NK-92 (cell line): ENCODE results near the gene MKLN1.
"Not testable (repeated sequence)": the region's sequence is repeated elsewhere in the genome, so short reads cannot be mapped to it uniquely, and the experiment has no call there.

Experiments used
- DNase-seq: peaks from one replicate; lab custom pipeline; 2025; ENCODE audit not compliant: unreplicated experiment; lab: John Stamatoyannopoulos, UW

Gene MKLN1

DNA sequence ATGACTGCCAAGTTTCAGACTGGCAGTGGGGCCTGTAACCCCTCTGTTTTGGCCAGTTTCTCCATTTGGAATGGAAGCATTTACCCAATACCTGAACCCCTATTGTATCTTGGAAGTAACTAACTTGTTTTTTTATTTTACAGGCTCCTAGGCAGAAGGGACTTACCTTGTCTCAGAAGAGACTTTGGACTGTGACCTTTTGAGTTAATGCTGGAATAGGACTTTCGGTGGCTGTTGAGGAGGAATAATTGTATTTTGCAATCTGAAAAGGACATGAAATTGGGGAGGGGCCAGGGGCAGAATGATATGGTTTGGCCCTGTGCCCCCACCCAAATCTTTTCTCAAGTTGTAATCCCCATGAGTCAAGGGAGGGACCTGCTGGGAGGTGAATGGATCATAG lies 20.0 kb upstream of the MKLN1 start:
- DNase-seq, result no peak

DNA sequence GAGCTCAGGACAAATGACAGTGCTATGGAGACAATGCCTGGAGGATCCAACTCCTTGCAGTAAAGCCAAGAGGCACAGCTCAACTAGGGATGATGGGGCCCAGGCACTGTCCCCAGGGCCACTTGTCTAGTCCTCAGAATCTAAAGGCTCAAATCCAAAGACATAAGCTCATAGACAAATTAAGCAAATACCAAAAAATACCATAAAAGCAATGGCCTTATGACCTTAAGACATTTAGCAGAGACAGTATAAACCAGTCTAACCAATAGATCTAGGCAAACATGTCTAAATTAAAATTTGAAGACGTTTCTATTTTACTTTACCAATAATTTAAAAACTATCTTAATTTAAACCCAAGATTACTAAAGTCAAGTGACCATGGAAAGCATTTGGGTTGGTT lies 14.8 kb upstream of the MKLN1 start:
- no peak for DNase-seq

GRCh38 chr7:131320603-131321002 lies 7.1 kb upstream of the MKLN1 start:
- no peak for DNase-seq

- DNase-seq, result no peak
These were observed 6.0 kb upstream of the MKLN1 start for GRCh38 chr7:131321656-131322055.

DNA sequence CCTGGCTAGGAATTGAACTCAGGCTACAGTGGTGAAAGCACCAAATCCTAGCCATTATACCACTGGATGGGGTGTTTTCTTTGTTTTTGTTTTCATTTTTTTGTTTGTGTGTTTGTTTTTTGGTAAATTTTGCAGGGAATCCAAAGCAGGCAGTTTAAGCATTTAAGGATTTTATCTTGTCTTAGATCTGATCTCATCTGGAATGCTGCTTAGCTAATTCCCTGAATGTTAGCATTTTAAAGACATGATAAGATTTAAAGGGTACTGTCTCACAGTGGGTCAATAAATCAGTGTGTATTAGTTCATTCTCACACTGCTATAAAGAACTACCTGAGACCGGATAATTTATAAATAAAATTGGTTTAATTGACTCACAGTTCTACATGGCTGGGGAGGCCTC lies 5.6 kb upstream of the MKLN1 start:
- DNase-seq, result no peak

GRCh38 chr7:131322861-131323260 lies 4.8 kb upstream of the MKLN1 start:
- no peak for DNase-seq

GRCh38 chr7:131325179-131325840 lies 2.4 kb upstream of the MKLN1 start:
- no peak for DNase-seq

- DNase-seq, result no peak
These were observed 1.1 kb upstream of the MKLN1 start for GRCh38 chr7:131326576-131326975.

GRCh38 chr7:131327049-131327625 lies 539 bp upstream of the MKLN1 start:
- DNase-seq, result no peak

GRCh38 chr7:131328377-131329175 lies 900 bp downstream of the MKLN1 start:
- no peak for DNase-seq

- no peak for DNase-seq
These were observed 1.5 kb downstream of the MKLN1 start for GRCh38 chr7:131329176-131329570.

DNA sequence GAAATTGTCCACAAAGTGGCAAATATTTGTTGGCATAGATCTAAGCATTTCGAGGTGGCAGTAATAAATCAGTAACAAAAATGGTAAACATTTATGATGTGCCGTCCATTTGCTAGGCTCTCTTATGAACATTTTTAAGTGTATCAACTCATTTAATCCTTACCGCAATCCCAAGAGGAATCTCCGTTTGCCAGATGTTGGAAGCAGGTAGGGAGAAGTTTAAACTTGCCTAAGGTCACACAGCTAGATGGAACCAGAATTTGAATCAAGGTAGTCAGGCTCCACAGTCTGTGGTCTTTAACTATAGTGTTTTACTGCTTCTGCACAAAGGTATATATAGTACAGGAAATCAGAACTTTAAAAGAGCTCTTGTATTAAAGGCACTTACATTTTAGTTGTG lies 2.6 kb downstream of the MKLN1 start:
- no peak for DNase-seq

DNA sequence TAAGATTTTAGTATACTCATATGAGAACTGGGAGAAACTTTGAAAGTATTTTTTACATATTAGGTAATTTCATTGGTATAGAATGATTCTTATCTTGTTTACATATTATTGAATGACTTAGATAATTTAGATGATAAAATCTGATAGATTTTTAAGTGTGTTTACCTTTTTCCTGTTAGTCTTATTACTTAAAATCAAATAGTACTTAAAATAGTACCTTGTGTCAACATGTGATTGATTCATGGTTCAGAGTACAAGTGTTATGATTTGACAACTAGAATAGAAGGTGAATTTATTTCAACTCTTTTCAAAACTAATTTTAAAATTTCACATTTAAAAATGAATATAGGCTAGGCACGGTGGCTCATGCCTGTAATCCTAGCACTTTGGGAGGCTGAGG lies 4.1 kb downstream of the MKLN1 start:
- DNase-seq, result no peak

GRCh38 chr7:131332729-131333128 lies 5.1 kb downstream of the MKLN1 start:
- not testable (repeated sequence) for DNase-seq

- DNase-seq, result no peak
These were observed 8.1 kb downstream of the MKLN1 start for GRCh38 chr7:131335639-131336381.

- no peak for DNase-seq
These were observed 9.3 kb downstream of the MKLN1 start for GRCh38 chr7:131336956-131337355.

DNA sequence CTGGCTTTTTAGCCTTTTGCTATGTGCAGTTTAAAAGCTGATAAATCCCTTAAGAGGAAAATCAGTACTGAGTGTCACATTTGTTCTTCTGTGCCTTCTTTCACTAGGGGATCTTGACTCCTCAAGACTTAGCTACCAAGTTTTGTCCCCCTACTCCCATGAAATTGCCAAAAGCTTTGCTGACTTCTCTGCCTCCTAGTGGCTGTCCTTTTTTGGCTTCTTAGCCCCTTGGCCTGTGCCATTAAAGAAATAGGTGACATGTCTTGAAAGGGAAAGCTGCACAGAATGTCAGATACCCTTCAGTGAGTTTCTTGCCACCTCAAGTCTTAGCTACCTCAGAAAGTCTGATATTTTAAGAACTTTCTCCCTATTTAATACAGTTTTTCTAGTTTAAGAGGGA lies 10.5 kb downstream of the MKLN1 start:
- no peak for DNase-seq

DNA sequence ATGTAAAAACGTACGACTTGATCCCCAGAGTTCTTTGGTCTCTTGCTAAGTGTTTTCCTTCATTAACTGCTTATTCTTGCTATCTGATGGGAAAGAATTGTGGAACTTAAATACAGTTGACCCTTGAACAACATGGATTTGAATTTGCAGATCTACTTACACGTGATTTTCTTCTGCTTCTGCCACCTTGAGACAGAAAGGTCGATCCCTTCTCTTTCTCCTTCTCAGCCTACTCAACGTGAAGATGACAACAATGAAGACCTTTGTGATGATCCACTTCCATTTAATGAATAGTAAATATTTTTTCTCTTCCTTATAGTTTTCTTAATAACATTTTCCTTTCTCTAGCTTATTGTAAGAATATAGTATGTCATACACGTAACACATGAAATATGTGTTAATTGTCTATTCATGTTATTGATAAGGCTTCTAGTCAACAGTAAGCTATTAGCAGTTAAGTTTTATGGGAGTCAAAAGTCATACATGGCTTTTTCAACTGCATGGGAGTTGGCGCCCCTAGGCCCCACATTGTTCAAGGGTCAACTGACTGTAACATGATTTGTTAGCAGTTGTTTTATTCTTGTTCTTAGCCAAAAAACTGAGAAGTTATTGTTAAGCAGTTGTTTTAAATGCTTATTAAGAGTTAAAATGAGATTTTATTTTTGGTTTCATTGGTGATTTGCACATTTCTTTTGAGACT lies 11.2 kb downstream of the MKLN1 start:
- no peak for DNase-seq

- DNase-seq, result no peak
These were observed 14.0 kb downstream of the MKLN1 start for GRCh38 chr7:131341690-131342089.

DNA sequence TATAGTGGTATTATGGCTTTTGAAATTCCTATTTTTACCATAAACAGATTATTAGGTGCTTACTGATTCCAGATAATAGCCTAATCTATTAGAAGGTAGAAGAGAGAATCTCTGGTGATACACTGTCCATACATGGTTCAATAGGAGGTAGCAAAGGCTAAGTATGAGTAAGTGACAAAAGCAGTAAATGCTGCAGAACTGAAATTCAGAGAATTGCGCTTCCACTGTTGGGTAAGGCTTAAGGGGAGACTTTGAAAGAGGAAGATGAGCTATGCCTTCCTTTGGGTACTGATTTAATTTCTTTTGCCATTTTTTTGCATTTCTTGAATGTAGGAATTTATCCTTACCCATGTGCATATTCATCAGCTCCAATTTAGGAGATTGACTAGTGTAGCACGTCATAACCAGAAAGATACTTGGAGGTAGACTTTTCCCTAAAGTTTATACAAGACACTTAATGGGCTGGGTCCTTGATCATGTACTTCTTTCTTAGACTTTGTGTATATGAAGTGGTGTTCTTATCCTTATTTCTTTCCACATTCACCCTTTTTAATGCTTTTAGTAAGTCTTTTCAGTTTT lies 15.3 kb downstream of the MKLN1 start:
- DNase-seq, result no peak
